Epithelial cell of proximal tubule (primary cell): ENCODE measurements around the gene PEAK3. TPM values are rescaled to one million over a fixed set of nuclear protein-coding genes. Genes with fewer than 3 reads are reported as not detected.

Experiments used
- DNase-seq: peaks from one replicate; pipeline ENCODE4 v3.0.0-alpha.2; 2011; ENCODE audit warnings: low read depth
- H3K4me3 ChIP-seq: 2 replicates; pipeline ENCODE4 v1.5.1; 2011; ENCODE audit warnings: low read depth, mild to moderate bottlenecking, low read length
- total RNA-seq: library from RNA; depleted of rRNA; stranded (reverse); fragments of >200 nt; gene quantifications from 2 replicates; pipeline ENCODE4 v1.2.3, GENCODE V29; 2015
- TF ChIP-seq, protein P1 (sequence below): conservative IDR thresholded peaks from 2 replicates; pipeline ENCODE4 v1.5.1; 2012; ENCODE audit warnings: low read depth, mild to moderate bottlenecking, low read length

The PEAK3 gene
- total RNA-seq, 1 donor from 2014 or later, result not detected

DNA sequence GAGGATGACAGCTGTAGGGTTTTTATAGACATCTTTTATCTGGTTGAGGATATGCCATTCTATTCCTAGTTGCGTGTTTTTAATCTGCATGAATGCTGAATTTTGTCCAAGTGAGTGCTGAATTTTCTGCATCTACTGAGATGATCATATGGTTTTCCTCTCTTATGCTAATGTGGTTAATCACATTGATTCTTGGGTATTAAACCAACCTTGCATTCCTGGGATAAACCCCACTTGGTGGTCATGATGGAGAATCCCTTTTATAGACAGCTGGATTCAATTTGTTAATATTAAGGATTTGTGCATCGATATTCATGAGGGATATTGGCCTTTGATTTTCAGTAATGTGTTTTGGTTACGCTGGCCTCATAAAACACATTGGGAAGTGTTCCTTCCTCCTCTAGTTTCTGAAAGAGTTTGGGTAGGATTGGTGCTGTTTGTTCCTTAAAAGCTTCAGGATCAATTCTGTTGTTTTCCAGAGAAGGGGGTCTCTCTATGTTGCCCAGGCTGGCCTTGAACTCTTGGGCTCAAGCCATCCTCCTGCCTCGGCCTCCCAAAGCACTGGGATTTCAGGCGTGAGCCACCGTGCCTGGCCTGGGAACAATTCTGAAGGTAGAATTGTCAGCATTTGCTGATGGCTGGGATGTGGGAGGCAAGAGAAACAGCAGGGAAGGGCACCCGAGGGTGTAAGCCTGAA lies 33.3 kb upstream of the PEAK3 start:
- TF ChIP-seq, protein P1, sequence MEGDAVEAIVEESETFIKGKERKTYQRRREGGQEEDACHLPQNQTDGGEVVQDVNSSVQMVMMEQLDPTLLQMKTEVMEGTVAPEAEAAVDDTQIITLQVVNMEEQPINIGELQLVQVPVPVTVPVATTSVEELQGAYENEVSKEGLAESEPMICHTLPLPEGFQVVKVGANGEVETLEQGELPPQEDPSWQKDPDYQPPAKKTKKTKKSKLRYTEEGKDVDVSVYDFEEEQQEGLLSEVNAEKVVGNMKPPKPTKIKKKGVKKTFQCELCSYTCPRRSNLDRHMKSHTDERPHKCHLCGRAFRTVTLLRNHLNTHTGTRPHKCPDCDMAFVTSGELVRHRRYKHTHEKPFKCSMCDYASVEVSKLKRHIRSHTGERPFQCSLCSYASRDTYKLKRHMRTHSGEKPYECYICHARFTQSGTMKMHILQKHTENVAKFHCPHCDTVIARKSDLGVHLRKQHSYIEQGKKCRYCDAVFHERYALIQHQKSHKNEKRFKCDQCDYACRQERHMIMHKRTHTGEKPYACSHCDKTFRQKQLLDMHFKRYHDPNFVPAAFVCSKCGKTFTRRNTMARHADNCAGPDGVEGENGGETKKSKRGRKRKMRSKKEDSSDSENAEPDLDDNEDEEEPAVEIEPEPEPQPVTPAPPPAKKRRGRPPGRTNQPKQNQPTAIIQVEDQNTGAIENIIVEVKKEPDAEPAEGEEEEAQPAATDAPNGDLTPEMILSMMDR, result no peak
- no peak overlapping the region for H3K4me3 ChIP-seq
- no peak for DNase-seq

DNA sequence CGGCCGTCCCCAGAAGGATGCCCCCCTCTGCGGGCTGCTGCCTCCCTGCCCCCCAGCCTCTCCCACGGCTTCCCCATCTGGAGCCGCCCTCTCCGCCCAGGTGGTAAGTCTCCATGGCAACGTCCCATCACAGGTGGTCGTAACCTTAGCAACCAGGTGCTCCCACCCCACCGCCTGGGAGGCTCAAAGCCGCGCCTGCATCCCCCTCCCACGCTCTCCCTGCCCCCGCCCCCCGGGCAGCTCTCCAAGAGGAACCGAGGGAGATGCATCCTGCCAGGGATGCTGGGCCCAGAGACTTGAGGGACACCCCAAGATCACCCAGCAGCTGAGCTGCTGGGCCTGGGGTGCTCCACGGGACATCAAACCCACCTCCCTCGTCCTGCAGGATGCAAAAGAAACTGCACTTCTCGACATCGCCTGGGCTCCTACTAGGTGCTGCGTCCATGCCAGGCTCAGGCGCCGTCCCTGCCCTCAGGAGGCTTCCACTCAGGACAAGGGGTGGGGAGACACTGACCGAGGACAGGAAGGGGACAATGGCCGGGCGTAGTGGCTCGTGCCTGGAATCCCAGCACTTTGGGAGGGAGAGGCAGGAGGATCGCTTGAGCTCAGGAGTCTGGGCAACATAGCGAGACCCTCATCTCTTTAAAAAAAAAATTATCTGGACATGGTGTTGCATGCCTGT lies 31.0 kb upstream of the PEAK3 start:
- no peak for DNase-seq
- TF ChIP-seq, protein P1, result no peak

DNA sequence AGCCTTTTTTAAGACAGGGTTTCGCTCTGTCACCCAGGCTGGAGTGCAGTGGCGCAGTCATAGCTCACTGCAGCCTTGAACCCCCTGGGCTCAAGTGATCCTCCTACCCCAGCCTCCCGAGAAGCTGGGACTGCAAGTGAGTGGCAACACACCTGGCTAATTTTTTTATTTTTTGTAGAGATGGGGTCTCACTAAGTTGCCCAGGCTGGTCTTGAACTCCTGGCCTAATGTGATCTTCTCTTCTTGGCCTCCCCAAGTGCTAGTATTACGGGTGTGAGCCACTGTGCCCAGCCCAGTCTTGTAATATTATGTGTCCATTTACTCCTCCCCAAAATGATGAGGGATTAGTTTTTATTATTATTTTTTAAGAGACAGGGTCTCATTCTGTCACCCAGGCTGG lies 29.1 kb upstream of the PEAK3 start:
- TF ChIP-seq, protein P1, result no peak
- H3K4me3 ChIP-seq, result no peak overlapping the region

More for the DNA sequence above, 31.0 kb upstream of the PEAK3 start:
- no peak overlapping the region for H3K4me3 ChIP-seq

DNA sequence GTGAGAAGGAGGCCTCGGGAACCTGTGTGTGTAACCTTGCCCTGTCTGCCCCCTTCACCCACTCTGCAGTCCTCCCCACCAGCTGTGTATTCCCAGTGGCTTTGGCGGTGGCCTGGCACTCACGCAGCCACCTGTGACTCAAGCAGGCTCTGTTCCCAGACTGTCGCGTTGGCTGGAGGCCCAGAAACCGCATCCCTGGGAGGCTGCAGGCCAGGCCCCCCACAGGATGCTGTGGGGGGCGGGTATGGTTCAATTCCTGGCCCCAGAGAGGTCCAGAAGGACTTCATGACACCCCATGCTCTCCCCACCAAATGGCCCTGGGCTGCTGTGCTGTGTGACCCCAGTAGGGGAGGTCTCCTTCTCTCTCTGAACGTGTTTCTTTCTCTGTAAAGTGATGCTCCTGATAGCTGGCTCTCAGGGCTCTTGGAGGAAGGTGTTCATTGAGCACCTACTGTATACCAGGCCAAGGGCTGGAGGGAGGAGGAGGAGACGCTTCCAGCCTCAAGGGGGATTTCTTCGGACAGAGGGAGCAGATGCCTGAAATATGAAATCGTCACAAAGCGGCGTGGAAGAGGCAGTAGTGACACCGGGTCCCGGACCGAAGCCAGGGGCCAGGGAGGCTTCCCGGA lies 27.9 kb upstream of the PEAK3 start:
- DNase-seq, result no peak
- no peak overlapping the region for H3K4me3 ChIP-seq
- TF ChIP-seq, protein P1, result no peak

More for the DNA sequence above, 29.1 kb upstream of the PEAK3 start:
- DNase-seq, result no peak

DNA sequence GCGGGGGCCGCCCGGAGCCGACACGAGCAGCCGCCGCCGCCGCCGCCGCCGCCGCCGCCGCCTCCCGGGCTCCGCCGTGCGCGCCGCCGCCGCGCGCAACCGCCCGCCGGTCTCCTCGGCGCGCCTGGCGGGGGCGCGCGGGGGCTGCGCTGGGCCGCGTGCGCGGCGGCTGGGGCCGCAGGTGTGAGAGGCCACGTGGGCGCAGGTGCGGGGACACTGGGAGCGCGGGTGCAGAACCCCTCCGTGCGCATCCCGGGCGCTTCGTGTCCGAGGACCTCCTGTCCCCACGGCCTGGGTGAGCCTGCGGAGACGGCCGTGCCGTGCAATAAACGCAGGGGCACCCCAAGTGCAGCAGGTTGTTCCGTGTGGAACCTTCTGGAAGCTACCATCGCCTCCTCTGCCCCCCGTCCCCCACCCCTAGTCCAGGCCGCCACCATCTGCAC lies 26.2 kb upstream of the PEAK3 start, which contains the start of gene LINGO3:
Gene LINGO3 (minus strand): TSS at position 41 of the 443 bp plus-strand sequence. CDS start 16,378 bp downstream, outside the sequence.
- no peak within 1 kb of the TSS for H3K4me3 ChIP-seq
- DNase-seq, result no peak
- TF ChIP-seq, protein P1, result no peak

DNA sequence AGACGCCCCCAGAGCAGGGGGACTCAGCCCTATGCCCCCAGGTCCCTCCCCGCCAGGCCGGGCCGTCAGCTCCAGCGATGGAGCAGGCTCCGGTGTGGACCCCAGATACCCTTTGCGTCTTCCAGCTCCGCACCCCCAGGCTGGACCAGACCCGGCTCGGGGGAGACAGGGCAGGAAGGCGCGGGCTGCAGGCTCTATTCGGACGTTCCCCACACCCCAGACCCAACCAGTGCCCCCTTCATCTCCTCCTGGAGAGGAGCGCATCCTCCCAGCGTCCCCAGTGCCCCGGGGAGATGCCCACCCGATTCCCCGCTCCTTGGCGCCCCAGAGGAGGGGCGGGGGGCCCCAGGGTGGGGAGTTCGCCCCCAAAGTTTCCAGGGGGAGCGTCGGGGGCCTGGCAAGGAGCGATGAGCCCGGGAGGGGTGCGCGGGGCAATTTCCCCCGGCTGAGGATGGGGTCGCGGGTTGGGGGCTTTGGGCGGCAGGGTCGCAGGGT lies 25.6 kb upstream of the PEAK3 start:
- TF ChIP-seq, protein P1, result no peak
- no peak overlapping the region for H3K4me3 ChIP-seq
- no peak for DNase-seq
